ENCODE results near the gene MYLK. TPM values are rescaled to one million over a fixed set of nuclear protein-coding genes. Genes with fewer than 3 reads are reported as not detected.
"Not testable (repeated sequence)": the region's sequence is repeated elsewhere in the genome, so short reads cannot be mapped to it uniquely, and the experiment has no call there.

The MYLK gene
- total RNA-seq, 1 donor from 2014 or later, result 9.5 TPM

GRCh38 chr3:123759871-123760270, 124.3 kb downstream of the MYLK start:
- no peak for DNase-seq
- intact Hi-C loops (cut with micrococcal nuclease), result no loop called here
- no peak for ATAC-seq

- no peak for ATAC-seq
- no peak for DNase-seq
- intact Hi-C loops (cut with micrococcal nuclease), result no loop called here
These were observed 124.8 kb downstream of the MYLK start for GRCh38 chr3:123759311-123759710.

GRCh38 chr3:123758081-123758564, 126.0 kb downstream of the MYLK start:
- peak; percentile 65 for ATAC-seq

GRCh38 chr3:123757281-123757940, 126.7 kb downstream of the MYLK start:
- intact Hi-C loops (cut with micrococcal nuclease), result no loop called here
- peak; percentile 82 for ATAC-seq
- DNase-seq, result peak; percentile 70

More at GRCh38 chr3:123758081-123758564, 126.0 kb downstream of the MYLK start:
- intact Hi-C loops (cut with micrococcal nuclease), result no loop called here
- no peak for DNase-seq

GRCh38 chr3:123755501-123755900, 128.6 kb downstream of the MYLK start:
- DNase-seq, result no peak
- intact Hi-C loops (cut with micrococcal nuclease), result no loop called here
- ATAC-seq, result no peak

- ATAC-seq, result no peak
- intact Hi-C loops (cut with micrococcal nuclease), result no loop called here
- DNase-seq, result no peak
These were observed 129.0 kb downstream of the MYLK start for GRCh38 chr3:123755085-123755484.

- no peak for ATAC-seq
- intact Hi-C loops (cut with micrococcal nuclease), result no loop called here
- DNase-seq, result no peak
These were observed 130.8 kb downstream of the MYLK start for GRCh38 chr3:123753286-123753685.

- intact Hi-C loops (cut with micrococcal nuclease), result no loop called here
- DNase-seq (no peak), ATAC-seq (no peak)
These were observed 131.9 kb downstream of the MYLK start for GRCh38 chr3:123752228-123752627.

- no peak for ATAC-seq
- intact Hi-C loops (cut with micrococcal nuclease), result no loop called here
- DNase-seq, result no peak
These were observed 132.7 kb downstream of the MYLK start for GRCh38 chr3:123751433-123751832.

GRCh38 chr3:123750659-123751420, 133.3 kb downstream of the MYLK start:
- intact Hi-C loops (cut with micrococcal nuclease), result no loop called here
- peak; percentile 62 for ATAC-seq

GRCh38 chr3:123750209-123750608, 133.9 kb downstream of the MYLK start:
- intact Hi-C loops (cut with micrococcal nuclease), result no loop called here
- ATAC-seq, result peak; percentile 37
- DNase-seq, result no peak

More at GRCh38 chr3:123750659-123751420, 133.3 kb downstream of the MYLK start:
- DNase-seq, result no peak

- ATAC-seq (peak; percentile 16), DNase-seq (no peak)
- intact Hi-C loops (cut with micrococcal nuclease), result no loop called here
These were observed 134.4 kb downstream of the MYLK start for GRCh38 chr3:123749711-123750110.

- DNase-seq (no peak), ATAC-seq (no peak)
- intact Hi-C loops (cut with micrococcal nuclease), result no loop called here
These were observed 138.8 kb downstream of the MYLK start for GRCh38 chr3:123745184-123745855.

- ATAC-seq (no peak), DNase-seq (no peak)
- intact Hi-C loops (cut with micrococcal nuclease), result no loop called here
These were observed 140.1 kb downstream of the MYLK start for GRCh38 chr3:123744064-123744463.

GRCh38 chr3:123743121-123743520, 141.0 kb downstream of the MYLK start:
- ATAC-seq, result no peak
- no peak for DNase-seq
- intact Hi-C loops (cut with micrococcal nuclease), result no loop called here

GRCh38 chr3:123741041-123741511, 143.1 kb downstream of the MYLK start:
- intact Hi-C loops (cut with micrococcal nuclease), result no loop called here
- ATAC-seq, result no peak
- DNase-seq, result no peak

- intact Hi-C loops (cut with micrococcal nuclease), result no loop called here
- DNase-seq (peak; percentile 66), ATAC-seq (peak; percentile 90)
These were observed 143.7 kb downstream of the MYLK start for GRCh38 chr3:123740391-123740822.

GRCh38 chr3:123739754-123740153, 144.4 kb downstream of the MYLK start:
- DNase-seq, result no peak
- intact Hi-C loops (cut with micrococcal nuclease), result no loop called here
- no peak for ATAC-seq

GRCh38 chr3:123739106-123739505, 145.0 kb downstream of the MYLK start:
- intact Hi-C loops (cut with micrococcal nuclease), result no loop called here
- DNase-seq (no peak), ATAC-seq (no peak)

- DNase-seq; intact Hi-C loops (cut with micrococcal nuclease); ATAC-seq: not testable (repeated sequence)
These were observed 145.6 kb downstream of the MYLK start for GRCh38 chr3:123738522-123738921.

All from left ventricle myocardium superior (tissue), 1 donor.